AG04450 (cell line): ENCODE results near the gene FLNB. TPM values are rescaled to one million over a fixed set of nuclear protein-coding genes. Genes with fewer than 3 reads are reported as not detected.

Source experiments
- CTCF ChIA-PET: fragments of 300-600, 350-600 bp; formaldehyde crosslinking; extraction: SDS; loops from one replicate; lab custom pipeline; 2022; ENCODE audit warnings: antibody characterized with exemption, inconsistent platforms; lab: Charles Lee
- POLR2A ChIA-PET: fragments of 350-600 bp; formaldehyde crosslinking; extraction: SDS; loops from one replicate; lab custom pipeline; 2021; ENCODE audit warnings: antibody characterized with exemption, inconsistent platforms; lab: Yijun Ruan, JAX
- DNase-seq: peaks from one replicate; pipeline ENCODE4 v3.0.0-alpha.2; 2011; ENCODE audit warnings: low read depth, low spot score
- H3K27ac ChIP-seq: one replicate; pipeline ENCODE4 v1.5.1; 2012; ENCODE audit warnings: low read depth, low read length, control low read depth
- H3K27me3 ChIP-seq: one replicate; pipeline ENCODE4 v1.6.0; 2012; ENCODE audit warnings: low read length; ENCODE audit not compliant: control insufficient read depth, insufficient read depth
- H3K4me3 ChIP-seq: 2 replicates; pipeline ENCODE4 v1.5.1; 2011; ENCODE audit warnings: mild to moderate bottlenecking, low read depth, low read length, control low read depth
- H3K9me3 ChIP-seq: 2 replicates; pipeline ENCODE4 v1.5.1; 2012; ENCODE audit warnings: low read length; ENCODE audit not compliant: control insufficient read depth, insufficient read depth
- CTCF ChIP-seq: IDR thresholded peaks from 2 replicates; pipeline ENCODE4 v1.5.1; 2011; ENCODE audit warnings: low read depth, low read length, control low read depth, inconsistent platforms
- polyA plus RNA-seq: library from polyadenylated mRNA; depleted of rRNA; stranded (reverse); fragments of >200 nt; gene quantifications from 2 replicates; pipeline ENCODE4 v1.2.3, GENCODE V29; 2011

The FLNB gene
- polyA plus RNA-seq, 1 experiment, result 89.6 TPM

- ChIA-PET CTCF (no interaction called here), POLR2A (no interaction called here)
- TF ChIP-seq CTCF, result no peak
- DNase-seq, result no peak
- Histone ChIP-seq H3K27me3 (no peaks in the 10 kb centered on the region), H3K27ac (peak overlapping the region; percentile 31), H3K4me3 (no peak overlapping the region), H3K9me3 (no peaks in the 10 kb centered on the region)
Measured at GRCh38 chr3:57972531-57973111, 35.6 kb upstream of the FLNB start.

GRCh38 chr3:57973715-57974477, 34.3 kb upstream of the FLNB start:
- no peaks in the 10 kb centered on the region for H3K9me3 ChIP-seq
- no peaks in the 10 kb centered on the region for H3K27me3 ChIP-seq
- H3K27ac ChIP-seq, result peak overlapping the region; percentile 92
- CTCF ChIA-PET, result no interaction called here
- no peak for TF ChIP-seq CTCF
- DNase-seq, result no peak
- POLR2A ChIA-PET, result no interaction called here
- H3K4me3 ChIP-seq, result no peak overlapping the region

GRCh38 chr3:57974796-57975388, 33.3 kb upstream of the FLNB start:
- Histone ChIP-seq H3K4me3 (no peak overlapping the region), H3K27ac (peak overlapping the region; percentile 92), H3K27me3 (no peaks in the 10 kb centered on the region), H3K9me3 (no peaks in the 10 kb centered on the region)
- ChIA-PET CTCF (interaction anchor here (1.5 kb wide), 1 partner anchor 193 kb away, joined by 6 read pairs; no protein-coding TSS in a partner anchor), POLR2A (interaction anchor here (0.9 to 1.1 kb wide), 2 partner anchors 23 to 33 kb away, joined by 4 to 5 read pairs; partner anchors contain the start of gene FLNB)
- no peak for TF ChIP-seq CTCF
- peak; percentile 87 for DNase-seq

- POLR2A ChIA-PET, result no interaction called here
- Histone ChIP-seq H3K9me3 (no peaks in the 10 kb centered on the region), H3K27ac (no peak overlapping the region), H3K27me3 (no peaks in the 10 kb centered on the region), H3K4me3 (no peak overlapping the region)
- CTCF ChIA-PET, result interaction anchor here (0.5 kb wide), 1 partner anchor 103 kb away, joined by 3 read pairs; no protein-coding TSS in a partner anchor
- DNase-seq, result no peak
- no peak for TF ChIP-seq CTCF
Measured at GRCh38 chr3:57977818-57978235, 30.4 kb upstream of the FLNB start.

- Histone ChIP-seq H3K9me3 (no peaks in the 10 kb centered on the region), H3K27me3 (no peaks in the 10 kb centered on the region), H3K27ac (peak overlapping the region; percentile 31), H3K4me3 (no peak overlapping the region)
- DNase-seq, result no peak
- TF ChIP-seq CTCF, result no peak
- ChIA-PET CTCF (interaction anchor here (0.5 kb wide), 1 partner anchor 103 kb away, joined by 3 read pairs; no protein-coding TSS in a partner anchor), POLR2A (no interaction called here)
Measured at GRCh38 chr3:57978316-57978715, 29.9 kb upstream of the FLNB start.
